GM12874 (cell line): Measurements from ENCODE around the gene ST6GALNAC4.

ENCODE experiments used
- TF ChIP-seq, protein P1 (sequence below): IDR thresholded peaks from 2 replicates; pipeline ENCODE4 v1.5.1; 2011; ENCODE audit warnings: low read depth, mild to moderate bottlenecking, control low read depth, low read length, moderate library complexity; ENCODE audit not compliant: insufficient read depth

Gene ST6GALNAC4

DNA sequence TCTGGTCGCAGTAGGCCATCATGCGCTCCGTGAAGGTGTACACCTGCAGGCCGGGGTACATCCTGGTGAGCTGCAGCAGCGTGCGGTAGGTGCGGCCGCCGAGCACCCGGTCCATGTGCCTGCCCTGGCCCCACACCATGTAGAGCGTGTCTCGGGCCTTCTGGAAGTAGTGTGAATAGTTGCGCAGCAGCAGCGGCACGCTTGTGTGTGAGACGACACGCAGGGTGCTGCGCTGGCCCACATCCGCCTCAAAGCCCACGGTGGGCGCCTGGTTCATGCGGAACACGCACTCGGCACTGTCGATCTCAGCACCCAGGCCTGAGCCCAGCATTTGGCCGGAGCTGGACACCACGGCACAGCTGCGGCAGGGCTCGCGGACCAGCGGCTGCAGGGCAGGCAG, 4.5 kb downstream of the ST6GALNAC4 start:
- TF ChIP-seq, protein P1, sequence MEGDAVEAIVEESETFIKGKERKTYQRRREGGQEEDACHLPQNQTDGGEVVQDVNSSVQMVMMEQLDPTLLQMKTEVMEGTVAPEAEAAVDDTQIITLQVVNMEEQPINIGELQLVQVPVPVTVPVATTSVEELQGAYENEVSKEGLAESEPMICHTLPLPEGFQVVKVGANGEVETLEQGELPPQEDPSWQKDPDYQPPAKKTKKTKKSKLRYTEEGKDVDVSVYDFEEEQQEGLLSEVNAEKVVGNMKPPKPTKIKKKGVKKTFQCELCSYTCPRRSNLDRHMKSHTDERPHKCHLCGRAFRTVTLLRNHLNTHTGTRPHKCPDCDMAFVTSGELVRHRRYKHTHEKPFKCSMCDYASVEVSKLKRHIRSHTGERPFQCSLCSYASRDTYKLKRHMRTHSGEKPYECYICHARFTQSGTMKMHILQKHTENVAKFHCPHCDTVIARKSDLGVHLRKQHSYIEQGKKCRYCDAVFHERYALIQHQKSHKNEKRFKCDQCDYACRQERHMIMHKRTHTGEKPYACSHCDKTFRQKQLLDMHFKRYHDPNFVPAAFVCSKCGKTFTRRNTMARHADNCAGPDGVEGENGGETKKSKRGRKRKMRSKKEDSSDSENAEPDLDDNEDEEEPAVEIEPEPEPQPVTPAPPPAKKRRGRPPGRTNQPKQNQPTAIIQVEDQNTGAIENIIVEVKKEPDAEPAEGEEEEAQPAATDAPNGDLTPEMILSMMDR: no peak

DNA sequence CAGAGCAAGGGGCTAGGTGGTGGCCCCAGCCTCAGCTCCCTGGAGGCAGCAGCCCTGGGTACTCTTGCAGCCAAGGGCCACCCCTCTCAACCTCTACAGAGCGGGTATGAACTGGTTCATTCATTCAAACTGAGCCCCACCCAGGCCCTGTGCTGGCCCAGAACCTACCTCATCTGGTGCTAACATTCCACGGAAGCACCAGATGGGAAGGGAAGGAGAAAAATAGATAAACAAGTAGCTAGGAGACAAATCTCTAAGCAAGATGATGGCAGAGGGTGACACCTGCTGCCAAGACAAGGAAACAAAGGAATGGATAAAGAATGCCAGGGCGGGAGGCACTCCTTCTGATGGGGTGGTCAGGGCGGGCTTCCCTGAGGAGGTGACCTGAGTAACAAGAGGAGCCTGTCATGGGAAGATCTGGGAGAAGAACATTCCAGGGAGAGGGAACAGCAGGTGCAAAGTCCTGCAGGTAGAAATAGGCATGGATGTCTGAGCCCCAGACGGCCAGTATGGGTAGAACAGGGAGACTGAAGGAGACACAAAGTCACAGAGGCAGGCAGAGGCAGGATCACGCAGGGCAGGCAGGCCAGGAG, 6.1 kb downstream of the ST6GALNAC4 start:
- TF ChIP-seq, protein P1: no peak

DNA sequence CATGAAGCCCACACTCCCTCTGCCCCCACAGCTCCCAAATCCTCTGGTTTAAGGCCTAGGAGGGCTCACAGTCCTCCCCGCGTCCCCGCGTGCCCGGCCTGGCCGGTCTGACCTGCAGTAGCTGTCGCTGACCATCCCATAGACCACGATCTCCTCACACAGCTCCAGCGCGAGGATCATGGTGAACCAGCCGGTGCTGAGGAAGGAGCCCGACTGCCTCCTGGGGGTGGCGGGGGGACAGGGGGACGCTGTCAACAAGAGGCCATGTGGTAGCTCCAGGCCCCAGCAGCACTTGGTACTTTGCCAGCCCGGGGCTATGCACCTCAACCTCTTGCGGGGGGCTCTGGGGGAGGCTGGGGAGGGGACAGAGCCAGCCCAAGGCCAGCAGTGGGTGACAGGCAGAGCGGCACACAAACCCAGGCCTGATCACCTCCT, 7.0 kb downstream of the ST6GALNAC4 start:
- TF ChIP-seq, protein P1: no peak

DNA sequence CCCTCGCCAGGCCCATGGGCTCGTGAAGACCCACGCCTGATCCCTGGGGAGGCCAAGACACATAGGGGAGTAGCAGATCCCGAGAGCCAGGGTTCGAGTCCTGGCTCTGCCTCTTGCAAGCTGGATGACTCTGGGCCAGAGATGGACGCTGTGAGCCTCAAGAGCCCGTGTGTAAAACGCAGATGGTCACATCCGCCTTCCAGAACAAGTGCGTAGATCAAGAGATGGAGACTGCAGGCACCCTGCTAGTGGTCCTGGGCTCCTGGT, 8.2 kb downstream of the ST6GALNAC4 start:
- TF ChIP-seq, protein P1: no peak

DNA sequence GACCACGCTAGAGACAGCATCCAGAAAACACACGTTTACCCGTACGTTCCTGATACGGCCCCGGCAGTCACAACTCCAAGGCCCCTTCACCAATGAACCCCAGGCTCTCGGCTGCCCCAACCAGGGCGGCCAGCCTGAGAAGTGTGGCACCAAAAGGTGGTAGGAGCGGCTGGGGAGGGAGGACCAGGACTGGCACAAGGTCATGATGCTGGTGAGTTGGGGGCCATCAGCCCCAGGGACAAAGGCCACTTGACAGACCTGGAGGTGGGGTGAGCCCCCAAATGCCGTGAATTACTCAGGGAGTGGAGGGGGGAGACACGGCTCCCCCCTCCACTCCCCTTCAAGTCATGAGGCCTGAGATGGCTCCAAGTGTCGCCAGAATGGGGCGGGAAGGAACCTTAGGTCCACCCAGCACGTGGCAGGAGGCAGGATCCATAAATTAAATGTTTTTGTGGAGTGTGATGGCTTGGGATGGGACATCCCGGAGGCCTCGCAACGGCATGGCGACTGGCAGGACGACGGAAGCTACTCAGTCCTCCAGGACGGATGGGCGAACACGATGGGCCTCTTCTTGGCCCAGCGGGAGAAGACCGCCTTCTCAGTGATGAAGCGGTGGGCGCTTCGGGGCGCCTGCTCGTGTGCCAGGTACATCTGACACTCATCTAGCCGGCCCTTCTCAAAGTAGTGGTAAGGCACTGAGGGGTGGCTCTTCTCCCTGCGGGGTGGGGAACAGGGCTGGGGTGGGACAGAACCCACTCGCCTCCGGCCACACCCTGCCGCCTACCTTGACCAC, 8.8 kb downstream of the ST6GALNAC4 start:
- TF ChIP-seq, protein P1: no peak

DNA sequence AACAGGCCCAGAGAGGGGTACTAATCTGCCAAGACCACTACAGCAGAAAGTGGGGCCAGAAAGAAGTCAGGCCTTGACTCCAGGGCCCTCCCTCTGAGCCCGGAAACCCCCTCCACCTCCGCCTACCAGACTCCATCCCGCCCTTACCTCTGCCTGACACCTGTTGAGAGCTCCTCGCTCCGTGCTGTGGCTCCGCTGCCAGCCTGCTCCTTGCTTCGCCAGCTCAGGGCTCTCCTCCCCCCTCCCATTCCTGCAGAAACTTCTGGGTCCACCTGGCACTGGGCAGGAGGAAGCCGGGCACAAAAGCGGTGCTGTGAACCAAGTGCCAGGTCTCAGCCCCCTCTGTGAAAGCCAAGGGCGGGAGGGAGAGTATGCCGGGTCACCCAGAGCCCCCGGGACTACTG, 11.1 kb downstream of the ST6GALNAC4 start:
- TF ChIP-seq, protein P1: no peak

DNA sequence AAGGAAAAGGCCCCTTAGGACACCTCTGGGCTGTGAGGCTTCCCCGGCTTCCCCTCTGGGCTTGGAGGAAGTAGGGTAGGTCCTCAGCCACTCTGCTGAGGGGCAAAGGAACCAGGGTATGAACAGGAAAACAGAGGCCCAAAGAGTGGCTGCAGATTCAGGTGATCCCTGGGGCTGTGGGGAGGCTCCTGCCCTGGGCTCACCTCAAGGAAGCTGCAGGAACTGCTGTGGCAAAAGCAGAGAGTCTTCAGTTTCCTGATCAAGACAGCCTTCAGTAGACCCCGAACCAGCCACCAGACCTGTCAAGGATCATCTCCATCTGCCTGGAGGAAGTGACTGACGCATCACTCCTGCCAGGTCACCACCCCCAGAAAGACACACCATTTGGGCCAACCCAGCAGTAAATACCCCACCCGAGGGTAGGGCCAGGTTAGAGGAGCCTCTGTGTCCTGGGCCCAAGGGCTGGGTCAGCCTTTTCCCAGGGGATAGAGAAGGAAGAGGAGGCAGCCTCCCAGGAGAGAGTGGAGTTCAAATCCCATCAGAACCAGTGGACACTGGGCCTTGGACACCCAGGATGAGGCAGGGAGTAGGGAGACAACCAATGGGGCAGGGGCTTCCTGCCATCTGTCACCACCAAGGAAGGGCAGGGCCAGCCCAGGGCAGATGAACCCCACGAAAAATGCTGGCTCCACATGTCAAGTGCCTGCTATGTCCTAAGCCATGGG, 11.7 kb downstream of the ST6GALNAC4 start:
- TF ChIP-seq, protein P1: no peak
